Skeletal muscle cell (primary cell): ENCODE measurements around the gene MUC12.
"Not testable (repeated sequence)": the region's sequence is repeated elsewhere in the genome, so short reads cannot be mapped to it uniquely, and the experiment has no call there.

Experiments
- DNase-seq: peaks from one replicate; pipeline ENCODE4 v3.0.0-alpha.2; 2010; ENCODE audit warnings: low read depth
- H3K4me3 ChIP-seq: 2 replicates; pipeline ENCODE4 v1.5.1; 2011; ENCODE audit warnings: low read depth, mild to moderate bottlenecking, control low read depth, low read length, moderate library complexity

Gene MUC12

GRCh38 chr7:100969066-100969615 lies at the start of gene MUC12:
Gene MUC12 (plus strand): TSS chr7:100969565. CDS start chr7:100969623, 58 bp downstream.
- no peak for DNase-seq
- H3K4me3 ChIP-seq, result no peak within 1 kb of the TSS

- not testable (repeated sequence) for DNase-seq, H3K4me3 ChIP-seq
Observed at GRCh38 chr7:100919779-100920437, 49.5 kb upstream of the MUC12 start.

GRCh38 chr7:100921039-100921438 lies 48.3 kb upstream of the MUC12 start:
- DNase-seq, result no peak
- no peak overlapping the region for H3K4me3 ChIP-seq

GRCh38 chr7:100923616-100924015 lies 45.7 kb upstream of the MUC12 start:
- not testable (repeated sequence) for H3K4me3 ChIP-seq, DNase-seq

GRCh38 chr7:100929808-100930174 lies 39.6 kb upstream of the MUC12 start:
- no peak overlapping the region for H3K4me3 ChIP-seq
- DNase-seq, result no peak

- DNase-seq, result no peak
- no peak overlapping the region for H3K4me3 ChIP-seq
Observed at GRCh38 chr7:100933734-100934133, 35.6 kb upstream of the MUC12 start.

- DNase-seq, H3K4me3 ChIP-seq: not testable (repeated sequence)
Observed at GRCh38 chr7:100935381-100935780, 34.0 kb upstream of the MUC12 start.

- DNase-seq, H3K4me3 ChIP-seq: not testable (repeated sequence)
Observed at GRCh38 chr7:100936167-100936566, 33.2 kb upstream of the MUC12 start.

GRCh38 chr7:100942045-100942774 lies 27.2 kb upstream of the MUC12 start:
- H3K4me3 ChIP-seq, result no peak overlapping the region
- no peak for DNase-seq

GRCh38 chr7:100943693-100944092 lies 25.7 kb upstream of the MUC12 start:
- no peak for DNase-seq

GRCh38 chr7:100944138-100944537 lies 25.2 kb upstream of the MUC12 start:
- DNase-seq, result no peak

More at GRCh38 chr7:100943693-100944092, 25.7 kb upstream of the MUC12 start:
- no peak overlapping the region for H3K4me3 ChIP-seq

GRCh38 chr7:100946111-100946510 lies 23.3 kb upstream of the MUC12 start:
- no peak overlapping the region for H3K4me3 ChIP-seq

More at GRCh38 chr7:100944138-100944537, 25.2 kb upstream of the MUC12 start:
- H3K4me3 ChIP-seq, result no peak overlapping the region

GRCh38 chr7:100946766-100947365 lies 22.5 kb upstream of the MUC12 start:
- no peak for DNase-seq
- no peak overlapping the region for H3K4me3 ChIP-seq

More at GRCh38 chr7:100946111-100946510, 23.3 kb upstream of the MUC12 start:
- no peak for DNase-seq

GRCh38 chr7:100947792-100948191 lies 21.6 kb upstream of the MUC12 start:
- H3K4me3 ChIP-seq, result no peak overlapping the region
- DNase-seq, result no peak

GRCh38 chr7:100949227-100949932 lies 20.0 kb upstream of the MUC12 start, which contains the start of gene MUC3A:
Gene MUC3A (plus strand): TSS chr7:100949534. CDS start chr7:100949625, 91 bp downstream.
- DNase-seq, result no peak
- H3K4me3 ChIP-seq, result no peak within 1 kb of the TSS

- no peak for DNase-seq
- no peak overlapping the region for H3K4me3 ChIP-seq
Observed at GRCh38 chr7:100949933-100950443, 19.4 kb upstream of the MUC12 start.

- DNase-seq, result no peak
- no peak overlapping the region for H3K4me3 ChIP-seq
Observed at GRCh38 chr7:100951172-100951571, 18.2 kb upstream of the MUC12 start.

GRCh38 chr7:100951888-100952560 lies 17.3 kb upstream of the MUC12 start:
- no peak overlapping the region for H3K4me3 ChIP-seq
- no peak for DNase-seq

GRCh38 chr7:100952641-100953040 lies 16.7 kb upstream of the MUC12 start:
- H3K4me3 ChIP-seq, result no peak overlapping the region
- no peak for DNase-seq
